Stimulated activated CD8-positive, alpha-beta memory T cell treated with anti-CD3 and anti-CD28 coated beads, Interleukin-12 subunit alpha, Interleukin-12 subunit beta, amount 100 ng/mL, for 1 hour (primary cell): ENCODE data around the gene NEK7.
"Not testable (repeated sequence)": the region's sequence is repeated elsewhere in the genome, so short reads cannot be mapped to it uniquely, and the experiment has no call there.

Experiments
- DNase-seq: peaks from one replicate; pipeline ENCODE4 v3.0.0-alpha.2; 2020; ENCODE audit warnings: low read depth

NEK7 gene

DNA sequence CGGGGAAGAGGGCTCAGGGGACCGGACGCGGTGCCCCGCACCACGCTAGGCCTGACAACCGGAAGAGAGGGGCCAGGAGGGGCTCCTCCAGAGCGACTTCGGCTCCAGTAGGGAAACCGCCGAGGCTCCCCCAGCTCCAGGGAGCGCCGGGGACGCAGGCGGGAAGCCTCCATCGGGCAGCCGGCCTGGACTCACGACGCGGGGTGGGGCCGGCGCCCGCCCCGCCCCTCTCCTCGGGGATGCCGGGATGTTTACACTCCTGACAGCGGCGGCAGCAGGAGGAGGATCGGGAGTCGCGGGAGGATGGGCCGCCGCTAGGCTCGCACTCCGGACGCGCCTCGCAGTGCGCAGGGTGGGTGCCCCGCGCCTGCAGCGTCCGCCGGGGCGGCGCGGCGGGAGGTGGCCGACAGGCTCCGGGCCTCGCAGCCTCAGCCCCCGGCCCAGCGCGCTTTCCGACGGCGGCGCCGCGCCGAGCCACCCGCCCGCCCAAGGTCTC lies at the start of gene NEK7:
Gene NEK7, plus strand, starts transcription at position 254 of the 496 bp plus-strand sequence. CDS start 75,583 bp downstream, outside the sequence.
- no peak for DNase-seq

DNA sequence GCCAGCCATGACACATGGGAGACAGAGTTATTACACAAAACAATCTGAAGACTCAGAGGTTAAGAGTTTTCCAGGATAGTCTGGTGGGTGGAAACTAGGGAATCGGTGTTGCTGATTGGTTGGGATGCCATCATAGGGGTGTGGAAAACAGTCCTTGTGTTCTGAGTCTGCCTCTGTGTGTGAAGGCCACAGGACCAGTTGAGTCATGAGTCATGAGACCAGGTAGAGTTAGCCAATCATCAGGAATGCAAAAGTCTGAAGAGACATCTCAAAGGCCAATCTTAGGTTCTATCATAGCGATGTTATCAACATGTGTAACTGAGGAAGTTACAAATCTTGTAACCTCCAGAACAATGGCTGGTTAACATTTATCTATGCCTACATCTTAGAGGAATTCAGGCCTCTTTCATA lies 49.7 kb upstream of the NEK7 start:
- DNase-seq: no peak

DNA sequence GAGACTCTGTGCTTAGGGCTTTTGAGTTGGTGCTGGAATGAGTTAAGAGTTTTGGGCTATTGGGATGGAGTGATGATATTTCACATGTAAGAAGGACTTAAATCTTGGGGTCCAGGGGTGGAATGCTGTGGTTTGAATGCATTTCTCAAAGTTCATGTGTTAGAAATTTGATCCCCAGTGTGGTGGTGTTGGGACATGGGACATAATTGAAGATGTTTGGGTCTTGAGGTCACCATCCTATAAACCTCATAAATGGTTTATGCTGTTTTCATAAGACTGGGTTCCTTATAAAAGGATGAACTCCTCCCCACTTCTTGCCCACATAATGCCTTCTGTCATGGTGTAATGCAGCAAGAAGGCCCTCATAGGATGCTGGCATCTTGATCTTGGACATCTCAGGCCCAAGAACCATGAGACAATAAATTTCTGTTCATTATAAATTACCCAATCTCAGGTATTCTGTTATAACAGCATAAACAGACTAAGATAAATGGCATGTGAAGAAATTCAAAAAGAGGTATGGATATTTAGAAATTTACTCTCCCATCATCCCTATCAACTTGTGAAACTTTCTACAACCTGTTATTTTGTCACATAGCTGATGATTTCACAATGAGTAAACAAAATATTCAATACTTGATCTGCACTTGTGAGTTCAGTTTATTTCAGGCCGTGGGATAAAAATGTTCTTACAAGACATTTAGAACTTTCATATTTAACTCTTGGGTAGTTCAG lies 48.0 kb upstream of the NEK7 start:
- no peak for DNase-seq

DNA sequence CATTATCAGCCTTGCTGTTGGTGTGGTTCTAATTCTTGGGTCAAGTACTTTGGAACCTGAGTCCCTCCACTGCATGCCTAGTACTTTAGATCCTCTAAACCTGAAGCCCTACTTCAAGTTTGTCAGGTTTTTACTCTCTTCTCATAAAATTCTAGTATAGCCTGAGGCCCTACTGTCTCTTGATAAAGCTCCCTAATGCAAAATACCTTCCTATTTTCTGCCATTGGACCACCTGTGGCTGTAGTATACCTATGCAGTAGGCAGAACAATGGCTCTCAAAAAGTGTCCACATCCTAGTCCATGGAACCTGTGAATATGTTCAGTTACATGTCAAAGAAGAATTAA lies 47.5 kb upstream of the NEK7 start:
- DNase-seq: no peak

DNA sequence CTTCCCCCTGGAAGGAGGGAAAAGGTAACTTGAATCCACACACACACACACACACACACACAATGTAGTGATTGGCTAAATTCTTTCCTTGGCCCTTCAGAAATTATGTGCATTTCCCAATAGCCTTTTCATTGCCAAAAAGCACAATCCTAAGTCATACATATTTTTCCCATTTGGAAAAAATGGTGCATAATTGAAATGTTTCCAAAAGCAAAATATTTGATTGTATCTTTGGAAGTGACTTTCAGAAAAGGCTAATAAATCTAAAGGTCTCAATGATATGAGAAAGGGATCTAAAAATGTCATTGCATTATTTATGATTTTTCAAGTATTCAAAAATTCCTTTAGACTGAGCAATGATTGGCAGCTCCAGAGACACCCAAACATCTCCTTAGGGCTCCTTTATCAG lies 43.5 kb upstream of the NEK7 start:
- no peak for DNase-seq

DNA sequence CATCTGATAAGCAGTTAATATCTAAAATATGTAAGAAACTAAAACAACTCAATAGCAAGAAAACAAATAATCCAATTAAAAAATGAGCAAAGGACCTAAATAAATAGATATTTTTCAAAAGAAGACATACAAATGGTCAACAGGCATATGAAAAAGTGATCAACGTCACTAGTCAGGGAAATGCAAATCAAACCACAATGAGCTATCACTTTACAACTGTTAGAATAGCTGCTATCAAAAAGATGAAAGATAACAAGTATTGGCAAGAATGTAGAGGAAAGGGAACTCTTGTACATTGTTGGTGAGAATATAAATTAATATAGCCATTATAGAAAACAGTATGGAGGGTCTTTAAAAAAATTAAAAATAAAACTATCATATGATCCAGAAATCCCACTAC lies 40.7 kb upstream of the NEK7 start:
- no peak for DNase-seq

DNA sequence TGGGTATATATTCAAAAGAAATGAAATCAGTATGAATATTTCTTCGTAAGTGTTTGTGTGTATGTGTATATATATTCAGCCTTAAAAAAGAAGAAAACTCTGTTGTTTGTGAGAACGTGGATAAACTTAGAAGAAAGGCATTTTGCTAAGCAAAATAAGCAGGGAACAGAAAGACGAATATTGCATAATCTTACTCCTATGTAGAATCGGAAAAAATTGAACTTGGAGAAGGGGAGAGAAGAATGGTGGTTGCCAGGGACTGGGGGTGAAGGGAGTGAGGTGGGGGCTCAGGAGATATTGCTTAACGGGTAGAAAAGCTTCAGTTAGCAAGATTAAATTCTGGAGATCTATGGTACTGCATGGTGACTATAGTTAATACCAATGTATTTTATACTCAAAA lies 40.3 kb upstream of the NEK7 start:
- DNase-seq: no peak

DNA sequence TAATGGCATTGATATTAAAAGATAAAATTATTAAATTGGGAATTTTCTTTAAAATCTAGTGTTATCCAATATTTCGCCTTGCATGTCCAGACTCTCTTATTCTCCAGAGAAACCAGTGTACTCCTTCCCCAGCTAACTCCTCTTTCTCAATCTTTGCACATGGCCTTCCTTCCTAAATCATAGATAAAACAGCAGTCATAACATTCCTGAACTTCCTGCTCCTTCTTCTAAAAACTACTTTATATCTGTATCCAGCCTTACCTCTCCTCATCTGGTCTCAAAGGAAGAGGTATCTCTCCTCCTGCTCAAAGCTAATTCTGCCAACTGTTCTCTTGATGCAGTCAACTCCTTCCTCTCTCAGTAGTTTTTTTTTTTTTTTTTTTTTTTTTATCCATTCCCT lies 39.5 kb upstream of the NEK7 start:
- no peak for DNase-seq

DNA sequence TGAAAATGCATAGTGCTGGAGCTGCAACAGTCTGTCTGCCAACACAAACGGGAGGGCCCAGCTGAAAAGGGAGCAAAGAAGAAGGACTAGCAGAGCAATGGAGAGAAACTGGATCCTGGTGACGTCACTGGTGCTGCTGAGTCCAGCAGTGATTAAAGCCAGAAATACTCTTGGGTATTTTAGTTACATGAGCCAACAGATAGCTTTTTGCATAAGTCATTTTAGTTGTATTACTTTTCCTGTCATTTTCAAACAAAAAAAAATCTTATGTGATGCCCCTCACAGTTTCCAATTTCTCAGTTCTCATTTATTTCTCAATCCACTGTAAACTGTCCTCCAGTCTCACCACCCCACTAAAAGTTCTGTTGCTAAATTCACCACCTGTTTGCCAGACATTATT lies 38.7 kb upstream of the NEK7 start:
- no peak for DNase-seq

DNA sequence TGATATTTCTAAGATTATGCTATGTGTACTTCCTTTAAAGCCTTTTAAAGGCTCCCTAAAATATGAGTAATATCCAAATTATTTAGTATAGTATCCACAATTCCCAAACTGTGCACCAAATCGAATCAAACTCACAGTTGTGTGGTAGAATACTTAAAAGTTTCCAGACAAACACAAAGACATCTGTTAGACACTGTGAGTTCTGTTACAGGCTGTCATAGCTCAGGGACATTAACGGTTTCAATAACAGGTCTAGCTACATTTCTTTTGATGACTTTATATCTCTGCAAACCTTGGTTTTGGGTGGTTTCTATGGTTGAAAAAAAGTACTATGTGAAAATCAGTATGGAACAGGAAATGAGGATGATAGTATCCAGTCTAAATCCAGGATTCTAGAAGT lies 36.9 kb upstream of the NEK7 start:
- no peak for DNase-seq

DNA sequence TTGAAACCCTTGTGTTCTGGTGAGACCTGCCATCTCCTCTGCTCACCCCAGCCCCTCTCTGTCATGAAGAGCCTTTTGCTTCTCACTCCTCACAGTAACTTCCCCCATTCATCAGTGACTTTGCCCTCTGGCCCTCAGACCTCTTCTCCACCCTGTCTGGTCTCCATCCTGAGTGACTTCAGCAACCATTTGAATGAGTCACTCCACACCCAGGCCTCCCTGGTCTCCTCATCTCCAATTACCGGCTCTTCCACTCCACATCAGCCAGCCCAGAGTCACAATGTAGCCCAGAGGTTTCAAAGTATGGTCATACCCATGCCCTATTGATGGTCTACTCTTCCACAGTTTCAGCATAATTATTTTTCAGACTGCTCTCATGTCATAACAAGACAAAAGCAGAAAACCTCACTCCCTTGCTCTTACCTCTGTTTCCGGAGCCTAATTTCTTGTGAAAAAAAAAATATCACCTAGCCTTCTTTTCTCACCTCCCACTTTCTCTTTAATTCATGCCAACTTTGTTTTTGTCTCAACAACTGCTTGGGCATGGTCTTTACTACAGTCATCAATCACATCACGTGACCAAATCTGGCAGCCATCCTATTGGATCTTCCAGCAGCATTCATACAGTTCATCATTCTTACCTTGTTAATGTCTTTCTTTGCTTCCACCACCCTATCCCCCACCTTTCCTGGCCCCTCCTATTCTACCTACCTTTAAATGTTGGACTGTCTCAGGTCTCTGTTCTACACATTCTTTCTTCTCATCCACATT lies 35.6 kb upstream of the NEK7 start:
- no peak for DNase-seq

DNA sequence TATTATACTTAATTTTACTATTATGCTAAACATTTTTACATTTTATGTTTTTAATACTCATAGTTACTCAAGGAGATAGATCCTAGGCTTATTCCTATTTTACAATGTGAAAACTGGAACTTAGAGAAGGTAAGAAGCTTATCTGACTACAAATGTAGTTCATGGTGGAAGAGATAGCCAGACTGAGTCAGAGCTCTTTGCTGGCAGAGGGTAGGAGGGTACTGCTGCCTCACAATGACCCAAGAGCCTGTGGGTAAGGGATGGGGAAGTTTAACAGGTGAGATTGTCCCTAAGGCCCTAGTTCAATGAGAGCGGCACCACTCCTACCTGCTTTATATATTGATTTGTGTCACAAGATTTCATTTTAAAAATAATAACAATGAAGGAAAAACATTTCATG lies 34.1 kb upstream of the NEK7 start:
- DNase-seq: no peak

DNA sequence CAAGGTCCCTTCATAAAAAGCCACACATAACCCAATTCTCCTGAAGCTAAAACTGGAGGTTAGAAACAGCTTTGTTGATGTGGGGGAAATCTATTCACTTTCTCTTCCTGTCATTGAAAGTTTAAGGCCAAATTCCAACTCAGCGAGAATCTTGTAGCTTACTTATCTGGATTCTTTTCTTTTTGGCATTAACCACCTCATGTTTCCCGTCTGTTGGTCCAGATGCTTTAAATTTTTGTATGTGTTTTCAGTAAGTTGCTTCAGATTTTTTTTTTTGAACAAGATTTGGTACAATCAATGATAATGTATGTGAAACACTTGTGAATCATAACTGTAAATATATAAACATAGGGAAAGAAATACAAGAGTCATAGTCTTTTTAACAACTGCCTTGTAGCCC lies 33.7 kb upstream of the NEK7 start:
- DNase-seq: no peak

DNA sequence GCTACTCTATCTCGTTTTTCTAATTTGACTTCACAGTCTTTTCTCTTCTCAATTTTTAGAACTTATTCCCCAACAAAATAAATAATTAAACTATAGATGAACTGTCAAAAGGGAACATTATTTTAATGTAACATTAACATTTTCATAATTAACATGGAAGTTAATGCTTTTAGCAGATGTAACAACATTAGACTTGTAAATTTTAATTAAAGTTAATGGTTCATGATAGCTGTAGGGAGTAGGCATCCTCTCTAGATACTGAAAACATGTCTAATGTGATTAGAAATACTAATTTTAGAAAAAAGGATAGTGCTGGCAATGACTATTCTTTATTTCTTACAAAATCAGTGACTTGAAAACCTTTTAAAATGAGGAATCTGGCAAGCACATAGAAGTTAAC lies 32.1 kb upstream of the NEK7 start:
- DNase-seq: no peak

DNA sequence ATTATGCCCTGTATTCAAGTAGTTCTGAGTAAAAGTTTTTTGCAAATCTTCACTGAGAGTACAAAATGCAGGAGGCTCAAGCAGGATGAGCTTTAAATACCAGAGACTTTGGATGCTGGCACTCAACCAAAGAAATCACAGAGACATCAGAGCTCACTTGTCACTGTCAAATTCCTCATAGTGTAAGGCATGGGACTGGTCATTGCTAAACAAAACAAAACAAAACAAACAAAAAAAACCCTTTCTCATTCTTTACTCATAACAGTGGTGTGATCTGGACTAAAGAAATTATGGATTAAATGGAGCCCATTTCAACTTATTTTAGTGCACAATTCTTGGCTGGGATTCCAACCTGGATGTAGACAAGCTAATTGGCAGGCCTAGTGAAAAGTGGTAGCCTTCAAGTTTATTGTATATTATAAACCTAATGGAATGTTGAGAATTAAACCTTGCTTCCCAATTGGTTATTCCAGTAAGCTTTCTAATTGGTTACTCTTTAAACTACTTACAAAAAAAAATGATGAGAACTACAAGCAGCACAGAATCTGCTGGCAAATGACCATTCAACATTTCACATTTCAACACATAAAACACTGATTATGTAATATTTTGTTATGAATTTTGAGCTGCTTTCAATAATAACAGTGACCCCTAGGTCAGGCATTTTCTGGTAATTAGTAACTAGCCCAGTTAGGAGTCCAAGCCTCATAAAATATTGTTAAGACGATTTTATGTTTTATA lies 30.6 kb upstream of the NEK7 start:
- no peak for DNase-seq

DNA sequence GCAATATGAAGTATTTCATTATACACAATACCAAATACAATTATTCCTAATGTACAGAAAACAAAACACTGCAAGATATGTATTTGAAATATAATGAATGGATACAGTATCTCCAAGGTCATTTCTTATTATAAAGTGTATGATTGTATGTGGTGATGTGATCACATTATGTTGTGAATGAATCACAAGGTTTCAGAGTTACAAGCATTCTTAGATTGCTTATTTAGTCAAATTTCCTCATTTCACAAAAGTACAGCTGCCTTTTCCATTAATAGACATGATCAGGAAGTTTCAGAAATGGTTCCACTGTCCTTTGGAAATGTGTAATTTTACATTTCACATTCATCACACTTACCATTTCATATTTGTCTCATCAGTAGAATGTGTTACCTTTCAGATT lies 28.3 kb upstream of the NEK7 start:
- DNase-seq: no peak

DNA sequence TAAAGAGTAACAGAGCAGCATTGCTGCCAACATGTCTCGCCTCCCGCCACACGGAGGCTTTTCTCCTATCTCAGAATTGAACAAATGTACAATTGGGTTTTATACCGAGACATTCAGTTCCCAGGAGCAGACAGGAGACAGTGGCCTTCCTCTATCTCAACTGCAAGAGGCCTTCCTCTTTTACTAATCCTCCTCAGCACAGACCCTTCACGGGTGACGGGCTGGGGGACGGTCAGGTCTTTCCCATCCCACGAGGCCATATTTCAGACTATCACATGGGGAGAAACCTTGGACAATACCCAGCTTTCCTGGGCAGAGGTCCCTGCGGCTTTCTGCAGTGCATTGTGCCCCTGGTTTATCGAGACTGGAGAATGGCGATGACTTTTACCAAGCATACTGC lies 26.7 kb upstream of the NEK7 start:
- DNase-seq: not testable (repeated sequence)

DNA sequence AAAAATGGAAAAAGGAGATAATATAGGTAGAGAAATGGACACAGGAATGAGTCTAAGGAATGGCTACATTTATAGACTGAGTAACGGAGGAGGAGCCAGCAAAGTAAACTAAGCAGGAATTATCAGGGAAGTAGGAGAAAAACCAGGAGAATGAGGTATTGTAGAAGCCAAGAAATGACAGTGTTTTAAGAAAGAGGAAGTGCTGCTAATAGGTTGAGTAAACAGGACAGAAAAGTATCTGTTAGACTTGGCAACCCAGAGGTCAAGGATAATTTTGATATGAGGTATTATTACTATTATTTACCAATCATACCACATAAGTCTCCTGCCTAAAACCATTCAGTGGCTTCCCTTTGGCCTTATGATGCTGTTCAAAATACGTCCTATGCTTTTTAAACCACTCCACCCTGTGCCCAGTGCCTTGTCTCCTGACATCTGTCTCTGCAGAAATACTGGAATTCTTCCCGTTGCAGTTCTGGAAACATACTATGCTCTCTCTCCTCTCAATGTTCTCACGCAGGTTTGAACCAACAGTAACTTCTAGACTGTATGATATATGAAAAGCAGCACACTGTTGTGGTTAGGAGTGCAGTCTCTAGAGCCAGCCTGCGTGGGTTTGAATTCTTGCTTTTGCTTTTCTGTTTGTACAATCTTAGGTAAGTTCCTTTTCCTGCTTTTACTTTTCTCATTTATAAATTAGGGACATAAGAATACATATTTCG lies 24.6 kb upstream of the NEK7 start:
- DNase-seq: no peak

DNA sequence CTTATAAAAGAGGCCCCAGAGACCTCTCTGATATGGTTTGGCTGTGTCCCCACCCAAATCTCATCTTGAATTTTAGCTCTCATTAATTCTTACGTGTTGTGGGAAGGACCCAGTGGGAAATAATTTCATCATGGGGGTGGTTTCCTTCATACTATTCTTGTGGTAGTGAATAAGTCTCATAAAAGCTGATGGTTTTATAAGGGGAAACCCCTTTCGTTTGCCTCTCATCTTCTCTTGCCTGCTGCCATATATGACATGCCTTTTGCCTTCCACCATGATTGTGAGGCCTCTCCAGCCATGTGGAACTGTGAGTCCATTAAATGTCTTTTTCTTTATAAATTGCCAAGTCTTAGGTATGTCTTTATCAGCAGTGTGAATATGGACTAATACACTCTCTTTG lies 22.5 kb upstream of the NEK7 start:
- DNase-seq: no peak

DNA sequence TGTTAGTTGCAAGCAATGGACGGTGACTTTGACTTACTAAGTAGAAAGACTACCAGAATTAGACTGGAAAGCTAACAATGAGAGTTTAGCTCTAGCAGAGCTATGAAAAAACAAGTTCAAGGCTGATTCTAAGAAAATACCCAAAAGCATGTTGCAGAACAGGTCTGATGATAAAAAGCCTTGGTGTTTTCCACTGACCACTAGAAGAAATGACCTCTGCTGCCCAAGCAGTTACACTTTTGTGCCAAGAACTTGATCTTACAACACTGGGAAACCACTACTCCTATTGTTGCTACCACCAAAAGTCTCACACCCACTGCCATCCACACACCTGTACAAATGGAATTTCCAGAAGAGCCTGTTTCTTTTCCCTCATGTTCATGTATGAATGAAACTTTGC lies 21.4 kb upstream of the NEK7 start:
- no peak for DNase-seq

DNA sequence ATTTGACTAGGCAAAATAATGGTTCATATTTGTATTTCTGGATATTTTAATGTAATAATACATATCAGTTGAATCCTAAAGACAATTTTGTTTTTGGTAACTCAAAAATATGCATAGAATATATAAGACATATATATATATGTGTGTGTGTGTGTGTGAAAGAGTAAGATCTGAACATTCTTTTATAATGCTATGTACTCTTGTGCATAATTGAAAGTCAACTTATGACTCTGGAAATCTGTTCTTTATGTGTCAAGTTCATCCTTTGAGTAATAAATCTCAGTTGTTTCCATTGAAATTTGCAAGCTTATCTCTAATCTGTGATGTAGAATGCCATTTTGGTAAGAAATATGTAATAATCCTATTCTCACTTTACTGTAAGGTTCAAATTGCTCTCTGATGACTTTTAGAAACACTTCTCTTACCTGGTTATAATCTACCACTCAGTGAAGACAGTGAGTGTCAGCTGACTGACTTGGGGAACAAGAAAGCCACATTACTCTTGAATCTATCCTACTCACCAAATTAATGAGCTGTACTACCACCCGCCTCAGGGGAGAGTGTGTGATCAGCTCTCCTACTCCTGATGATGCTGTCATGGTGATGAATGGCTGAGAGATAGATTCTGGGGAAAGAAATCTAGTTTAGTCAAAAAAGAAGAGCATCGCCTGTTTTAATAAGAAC lies 15.0 kb upstream of the NEK7 start:
- no peak for DNase-seq

DNA sequence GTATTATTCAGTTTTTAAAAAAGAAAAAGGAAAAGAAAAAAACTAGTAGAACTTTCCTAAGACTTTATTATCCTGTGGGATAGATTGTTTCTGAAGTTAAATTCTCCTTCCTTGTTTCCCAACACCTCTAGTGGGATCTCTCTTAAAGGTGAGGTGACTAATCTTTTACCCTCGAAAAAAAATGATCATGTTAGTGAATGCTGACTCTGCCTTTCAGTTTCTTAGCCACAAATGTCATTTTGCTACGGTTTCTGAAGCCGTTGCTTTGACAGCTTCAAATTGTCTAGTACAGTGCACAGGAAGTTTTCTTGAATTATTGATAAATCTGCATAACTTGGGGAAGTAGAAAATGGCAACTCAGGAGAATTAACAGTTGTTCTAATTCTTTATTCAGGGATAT lies 13.0 kb upstream of the NEK7 start:
- DNase-seq: no peak
